Spleen (tissue), 11 donors: Measurements from ENCODE around the gene CARD19. TPM values are rescaled to one million over a fixed set of nuclear protein-coding genes. Genes with fewer than 3 reads are reported as not detected.

Experiments
- DNase-seq: peaks from one replicate; pipeline ENCODE4 v3.0.0-alpha.2; 2020
- H3K27ac ChIP-seq, 8 donors: fragments of 200-600 bp; sonication (generic) in 7 of 8; 1 replicate in 4 of 8; 2 replicates in 4 of 8; pipeline versions ENCODE4 v1.5.0 to v1.8.0; 2016 to 2021; ENCODE audit warnings: inconsistent platforms in 4 of 8, mild to moderate bottlenecking in 4 of 8, moderate library complexity in 1 of 8
- H3K27me3 ChIP-seq, 7 donors: fragments of 200-600 bp; sonication (generic) in 6 of 7; replicated peaks in 1 of 7; 1 replicate in 4 of 7; 2 replicates in 3 of 7; pipeline versions ENCODE4 v1.5.0 to v1.8.0; 2016 to 2021; ENCODE audit warnings: inconsistent platforms in 3 of 7, mild to moderate bottlenecking in 1 of 7
- H3K36me3 ChIP-seq, 6 donors: fragments of 200-600 bp; sonication (generic) in 5 of 6; 1 replicate in 4 of 6; 2 replicates in 2 of 6; pipeline versions ENCODE4 v1.5.0 to v1.8.0; 2016 to 2021; ENCODE audit warnings: inconsistent platforms in 2 of 6
- H3K4me1 ChIP-seq, 6 donors: fragments of 200-600 bp; sonication (generic) in 5 of 6; 1 replicate in 3 of 6; 2 replicates in 3 of 6; pipeline versions ENCODE4 v1.5.0 to v1.8.0; 2016 to 2021; ENCODE audit warnings: inconsistent platforms in 3 of 6
- H3K4me3 ChIP-seq, 8 donors: fragments of 200-600 bp; sonication (generic) in 7 of 8; 1 replicate in 4 of 8; 2 replicates in 4 of 8; pipeline versions ENCODE4 v1.5.0 to v1.8.0; 2016 to 2021; ENCODE audit warnings: inconsistent platforms in 4 of 8, mild to moderate bottlenecking in 4 of 8, moderate library complexity in 2 of 8
- H3K9me3 ChIP-seq, 8 donors: fragments of 200-600 bp; sonication (generic) in 7 of 8; 1 replicate in 4 of 8; 2 replicates in 4 of 8; pipeline versions ENCODE4 v1.5.0 to v1.8.0; 2016 to 2021; ENCODE audit warnings: inconsistent platforms in 4 of 8
- POLR2A ChIP-seq, 3 donors: fragments of 450-650 bp; IDR thresholded peaks; one replicate each; pipeline ENCODE4 v1.5.1; 2017; ENCODE audit warnings: antibody characterized with exemption in 3 of 3, mild to moderate bottlenecking in 1 of 3
- POLR2AphosphoS5 ChIP-seq, 3 donors: sonication (generic); formaldehyde crosslinking; IDR thresholded peaks; one replicate each; pipeline ENCODE4 v1.5.1; 2017; ENCODE audit warnings: antibody characterized with exemption in 3 of 3
- WGBS, 5 donors: extraction: QIAGEN DNeasy Blood & Tissue Kit in 3 of 5; methylation state at CpG; one replicate each; pipeline versions ENCODE4 v1.1.5 to v1.1.7; 2013 to 2018; 5-methylcytosine and 5-hydroxymethylcytosine counted together
- intact Hi-C: fragments of 100-400 bp; cut with DNase I; formaldehyde crosslinking; loops from one replicate; pipeline ENCODE4 v1.15.0; 2023; ENCODE audit warnings: low total_unique reads
- polyA plus RNA-seq, 3 donors: library from polyadenylated mRNA; stranded (reverse); fragments of 200-250 nt; gene quantifications; one replicate each; pipeline ENCODE4 v1.2.1, GENCODE V29; 2013
- total RNA-seq, 7 donors: library from RNA; depleted of rRNA in 3 of 7; stranded (reverse); fragments of >200 nt in 3 of 7; fragmentation: NEBNext Ultra II Directional in 4 of 7; extraction: Animal tissue kit (Norgen Biotek cat#: 25700) in 4 of 7; gene quantifications; one replicate each; pipeline versions ENCODE4 v1.1.0 to v1.2.1, GENCODE V29; 2016 to 2021
- TF ChIP-seq, protein P1 (sequence below), 11 experiments: fragments of 200-600 bp in 7 of 11; fragments of 450-650 bp in 4 of 11; sonication (generic) in 4 of 11; IDR thresholded peaks in 8 of 11; conservative IDR thresholded peaks in 3 of 11; 1 replicate in 7 of 11; 2 replicates in 4 of 11; pipeline versions ENCODE4 v1.4.0 to v1.8.0; 2016 to 2021; ENCODE audit warnings: antibody characterized with exemption in 11 of 11, inconsistent platforms in 4 of 11, mild to moderate bottlenecking in 1 of 11
- donor health status: healthy with polysubstance abuse.
- donor health status: DM: no; HTN: no; CAD: no; lungs with moderate emphysema.
- donor health status: DM: no; HTN: no; CAD: no.
- donor health status: Bipolar disorder and iron deficiency.
- donor health status: healthy.
- donor health status: DM: no; HTN: no; CAD: no.
- donor health status: DM: yes; HTN: yes; CAD: no.

The CARD19 gene
- total and polyA plus RNA-seq, 10 donors: 21.7 to 78.8 (median 39.2) TPM

DNA sequence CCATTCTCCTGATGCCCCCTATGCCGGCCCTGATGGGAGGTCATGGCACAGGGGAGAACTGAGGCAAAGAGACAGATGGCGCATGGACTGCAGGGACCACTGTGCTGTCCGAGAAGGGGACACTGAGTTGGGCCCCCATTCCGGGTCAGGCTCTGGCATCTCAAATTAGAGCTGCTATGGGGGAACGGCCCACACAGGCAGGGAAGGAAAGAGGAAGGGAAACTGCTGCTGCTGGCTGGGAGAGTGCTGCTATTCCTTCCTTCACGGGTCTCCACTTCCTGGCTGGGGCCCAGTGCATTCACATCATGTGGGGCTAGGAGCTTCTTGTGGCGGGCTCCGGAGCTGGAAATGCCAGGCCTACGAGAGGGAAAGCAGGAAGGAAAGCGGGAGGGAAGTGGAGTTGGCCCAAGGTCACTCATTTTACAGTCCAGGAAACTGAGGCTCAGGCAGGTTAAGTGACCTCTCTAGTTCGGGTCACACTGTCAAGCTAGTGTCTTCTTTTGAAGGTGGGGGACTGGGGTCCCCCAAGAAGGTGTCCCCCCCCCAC is 1.3 kb upstream of the CARD19 start:
- WGBS, 5 donors: 25 to 43% (median 26%) methylated on average over 11 of the region's 11 CpGs
- Histone ChIP-seq H3K4me1 (peaks cover 56 to 78% (median 68%) of the 10 kb centered on the region in 6 donors), H3K4me3 (peak overlapping the region in 7 of 8 donors; percentile 24 to 73 (median 48)), H3K9me3 (peaks cover 0 to 6% (median 0%) of the 10 kb centered on the region in 8 donors), H3K27ac (peak overlapping the region; percentile 95 to 100 (median 98)), H3K36me3 (peaks cover 0 to 1% (median 0%) of the 10 kb centered on the region in 6 donors), H3K27me3 (no peaks in the 10 kb centered on the region)
- intact Hi-C loops: loop anchor here (10.0 kb wide), 1 partner anchor 90 kb away; no protein-coding TSS in a partner anchor
- DNase-seq: peak; percentile 90
- TF ChIP-seq POLR2A (IDR thresholded peaks at IDR 0.05) (no peak), POLR2AphosphoS5 (IDR thresholded peaks at IDR 0.05) (peak in 1 of 3 donors; percentile 51)
- TF ChIP-seq, protein P1, sequence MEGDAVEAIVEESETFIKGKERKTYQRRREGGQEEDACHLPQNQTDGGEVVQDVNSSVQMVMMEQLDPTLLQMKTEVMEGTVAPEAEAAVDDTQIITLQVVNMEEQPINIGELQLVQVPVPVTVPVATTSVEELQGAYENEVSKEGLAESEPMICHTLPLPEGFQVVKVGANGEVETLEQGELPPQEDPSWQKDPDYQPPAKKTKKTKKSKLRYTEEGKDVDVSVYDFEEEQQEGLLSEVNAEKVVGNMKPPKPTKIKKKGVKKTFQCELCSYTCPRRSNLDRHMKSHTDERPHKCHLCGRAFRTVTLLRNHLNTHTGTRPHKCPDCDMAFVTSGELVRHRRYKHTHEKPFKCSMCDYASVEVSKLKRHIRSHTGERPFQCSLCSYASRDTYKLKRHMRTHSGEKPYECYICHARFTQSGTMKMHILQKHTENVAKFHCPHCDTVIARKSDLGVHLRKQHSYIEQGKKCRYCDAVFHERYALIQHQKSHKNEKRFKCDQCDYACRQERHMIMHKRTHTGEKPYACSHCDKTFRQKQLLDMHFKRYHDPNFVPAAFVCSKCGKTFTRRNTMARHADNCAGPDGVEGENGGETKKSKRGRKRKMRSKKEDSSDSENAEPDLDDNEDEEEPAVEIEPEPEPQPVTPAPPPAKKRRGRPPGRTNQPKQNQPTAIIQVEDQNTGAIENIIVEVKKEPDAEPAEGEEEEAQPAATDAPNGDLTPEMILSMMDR (IDR thresholded peaks at IDR 0.05 in 8 of 11, conservative IDR thresholded peaks at IDR 0.05 in 3 of 11): no peak

DNA sequence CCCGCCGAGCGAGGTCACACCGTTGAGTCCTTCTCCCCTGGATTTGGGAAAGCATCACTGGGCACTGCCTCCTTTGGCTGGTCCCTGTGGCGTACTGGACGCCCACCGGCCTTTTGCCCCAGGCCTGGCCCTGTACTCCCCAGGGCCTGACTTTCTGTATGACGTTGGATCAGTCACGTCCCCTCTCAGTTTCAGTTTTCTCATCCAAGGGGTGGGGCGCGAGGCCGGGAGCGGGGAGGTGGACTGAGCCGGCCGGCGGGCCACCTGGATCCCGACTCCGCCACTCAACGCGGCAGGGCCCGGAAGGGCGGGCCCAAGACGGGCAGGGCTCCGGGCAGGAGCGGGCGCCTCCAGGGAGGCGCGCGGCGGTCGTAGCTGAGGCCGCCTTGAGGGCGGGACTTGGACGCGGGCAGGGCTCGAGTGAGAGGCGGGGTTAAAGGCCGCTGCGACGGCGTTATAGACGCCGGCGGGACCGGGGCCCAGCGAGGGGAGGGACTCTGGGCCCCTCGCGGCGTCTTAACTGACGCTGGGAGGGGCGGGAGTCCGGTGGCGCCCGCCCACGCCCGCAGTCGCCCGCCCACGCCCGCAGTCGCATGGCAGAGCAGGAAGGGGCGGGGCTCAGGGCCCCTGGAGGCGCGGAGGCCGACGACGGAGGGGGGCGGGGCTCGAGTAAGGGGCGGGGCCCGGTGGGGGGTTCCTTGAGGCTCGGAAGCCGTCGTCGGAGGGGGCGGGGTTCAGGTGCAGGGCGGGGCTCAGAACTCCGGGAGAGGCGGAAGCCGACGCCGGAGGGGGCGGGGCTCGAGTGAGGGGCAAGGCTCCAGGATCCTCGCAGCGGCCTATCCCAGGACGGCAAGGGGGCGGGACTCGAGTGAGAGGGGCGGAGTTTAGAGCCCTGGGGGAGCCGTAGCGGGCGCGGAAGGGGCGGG is 549 bp upstream of the CARD19 start:
- Histone ChIP-seq H3K27ac (peak overlapping the region; percentile 95 to 100 (median 98)), H3K4me1 (peaks cover 62 to 86% (median 76%) of the 10 kb centered on the region in 6 donors), H3K27me3 (no peaks in the 10 kb centered on the region), H3K36me3 (no peaks in the 10 kb centered on the region), H3K9me3 (peaks cover 0 to 6% (median 0%) of the 10 kb centered on the region in 8 donors), H3K4me3 (peak overlapping the region; percentile 14 to 99 (median 94))
- WGBS, 5 donors: 2 to 4% (median 3%) methylated on average over 27 to 93 of the region's 95 CpGs
- peak; percentile 100 for DNase-seq
- TF ChIP-seq, protein P1 (IDR thresholded peaks at IDR 0.05 in 8 of 11, conservative IDR thresholded peaks at IDR 0.05 in 3 of 11): peak in 2 of 11 experiments; percentile 27 to 38
- TF ChIP-seq POLR2A (IDR thresholded peaks at IDR 0.05) (peak in 2 of 3 donors; percentile 50 to 72), POLR2AphosphoS5 (IDR thresholded peaks at IDR 0.05) (peak; percentile 89 to 95 (median 93))
- intact Hi-C loops: loop anchor here (10.0 kb wide), 1 partner anchor 91 kb away; no protein-coding TSS in a partner anchor

DNA sequence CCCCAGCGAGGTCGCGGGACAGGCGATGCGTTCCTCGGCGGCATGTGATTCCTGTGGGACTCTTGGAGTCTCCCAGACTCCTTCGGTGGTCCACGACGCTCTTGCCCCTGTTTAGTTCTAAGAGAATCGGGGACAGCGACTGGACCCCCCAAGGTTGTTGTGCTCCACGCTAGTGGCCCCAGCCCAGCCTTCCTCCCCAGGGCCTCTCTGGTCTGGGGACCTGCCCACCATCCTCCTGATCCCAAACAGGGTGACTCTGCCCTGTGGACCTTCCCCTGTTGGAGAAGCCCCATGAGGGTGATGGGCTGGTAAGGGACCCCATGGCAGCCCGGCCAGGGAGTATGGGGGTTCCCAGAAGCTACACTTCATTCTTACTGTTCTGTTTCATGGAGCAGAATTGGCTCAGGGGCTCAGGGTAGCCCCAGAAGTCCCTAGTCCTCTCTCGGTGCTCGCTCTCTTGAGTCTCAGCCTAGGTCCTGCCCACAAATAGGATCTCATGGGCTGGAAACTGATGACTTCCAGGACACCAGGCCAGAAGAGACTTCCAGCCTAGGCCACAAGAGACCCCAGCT is 880 bp downstream of the CARD19 start:
- 9 to 15% (median 11%) methylated on average over 14 to 16 of the region's 16 CpGs for WGBS, 5 donors
- Histone ChIP-seq H3K36me3 (no peaks in the 10 kb centered on the region), H3K9me3 (no peaks in the 10 kb centered on the region), H3K4me1 (peaks cover 62 to 89% (median 75%) of the 10 kb centered on the region in 6 donors), H3K27ac (peak overlapping the region; percentile 84 to 99 (median 96)), H3K4me3 (peak overlapping the region; percentile 82 to 99 (median 94)), H3K27me3 (no peaks in the 10 kb centered on the region)
- intact Hi-C loops: loop anchor here (10.0 kb wide), 1 partner anchor 92 kb away; no protein-coding TSS in a partner anchor
- TF ChIP-seq POLR2A (IDR thresholded peaks at IDR 0.05) (no peak), POLR2AphosphoS5 (IDR thresholded peaks at IDR 0.05) (no peak)
- TF ChIP-seq, protein P1 (IDR thresholded peaks at IDR 0.05 in 8 of 11, conservative IDR thresholded peaks at IDR 0.05 in 3 of 11): no peak
- DNase-seq: peak; percentile 88
